ENCODE results near the gene IL17REL.

The IL17REL gene

DNA sequence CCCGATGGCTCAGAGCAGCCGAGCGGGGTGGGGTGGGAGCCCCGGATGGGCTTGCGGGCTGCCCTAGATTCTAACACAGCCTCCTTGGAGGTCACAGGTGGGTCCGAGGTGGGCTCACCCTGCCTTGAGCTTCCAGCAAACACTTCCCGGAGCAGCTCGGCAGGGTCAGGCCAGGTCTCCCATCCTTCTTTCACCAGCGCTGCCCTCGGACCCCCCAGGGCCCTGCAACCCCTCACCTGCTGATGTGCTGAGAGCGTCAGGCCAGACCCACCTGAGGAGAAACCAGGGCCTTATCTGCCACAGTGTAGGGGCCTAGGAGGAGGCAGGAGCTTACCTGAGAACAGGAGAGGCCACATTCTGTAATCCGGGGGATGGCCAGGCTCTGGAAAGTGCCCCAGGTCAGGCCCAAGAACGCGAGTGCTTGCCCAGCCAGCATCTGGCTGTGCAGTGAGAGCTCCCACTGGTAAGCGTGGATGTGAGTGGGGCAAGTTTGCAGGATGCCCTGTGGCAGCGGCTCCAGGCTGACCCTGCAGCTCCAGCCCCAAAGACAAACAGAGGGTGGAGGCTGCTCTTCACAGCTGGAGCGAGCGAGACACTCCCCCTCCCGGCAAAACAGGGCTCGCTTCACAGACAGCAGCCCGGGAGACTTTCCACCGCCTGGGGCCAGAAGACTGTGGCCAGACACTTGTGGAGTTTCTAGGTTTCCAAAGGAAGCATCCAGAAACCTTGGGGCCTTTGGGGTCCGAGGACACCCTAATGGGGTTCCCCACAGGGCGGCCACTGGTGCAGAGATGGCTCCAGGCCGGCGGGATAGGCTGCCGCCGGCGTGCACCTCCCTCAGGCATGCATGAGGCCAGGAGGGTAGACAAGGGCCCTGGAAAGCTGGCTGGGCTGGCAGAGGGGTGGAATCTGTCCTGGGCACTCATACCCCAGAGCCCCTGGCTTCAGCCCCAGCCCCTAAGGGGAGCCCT lies at the start of gene IL17REL:
IL17REL (minus strand) TSS at position 555 of the 971 bp plus-strand sequence; CDS start at position 436, 119 bp downstream.
- no peak for DNase-seq

DNA sequence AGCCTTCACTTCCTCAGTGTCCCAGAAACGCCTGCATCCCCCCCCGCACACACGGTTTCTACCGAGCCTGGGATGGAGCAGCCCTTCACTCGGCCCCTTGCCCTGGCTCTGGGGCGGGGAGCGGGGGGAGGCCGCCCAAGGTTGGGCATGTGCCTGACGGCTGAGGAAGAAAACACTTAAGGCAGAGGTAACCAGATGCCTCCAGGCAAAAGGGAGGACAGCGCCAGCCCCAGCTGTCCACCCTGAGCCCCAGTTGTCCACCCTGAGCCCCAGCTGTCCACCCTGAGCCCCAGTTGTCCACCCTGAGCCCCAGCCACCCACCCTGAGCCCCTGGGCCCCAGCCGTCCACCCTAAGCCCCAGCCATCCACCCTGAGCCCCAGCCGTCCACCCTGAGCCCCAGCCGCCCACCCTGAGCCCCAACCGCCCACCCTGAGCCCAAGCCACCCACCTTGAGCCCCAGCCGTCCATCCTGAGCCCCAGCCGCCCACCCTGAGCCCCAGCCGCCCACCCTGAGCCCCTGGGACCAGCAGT lies 49.3 kb upstream of the IL17REL start:
- no peak for DNase-seq

DNA sequence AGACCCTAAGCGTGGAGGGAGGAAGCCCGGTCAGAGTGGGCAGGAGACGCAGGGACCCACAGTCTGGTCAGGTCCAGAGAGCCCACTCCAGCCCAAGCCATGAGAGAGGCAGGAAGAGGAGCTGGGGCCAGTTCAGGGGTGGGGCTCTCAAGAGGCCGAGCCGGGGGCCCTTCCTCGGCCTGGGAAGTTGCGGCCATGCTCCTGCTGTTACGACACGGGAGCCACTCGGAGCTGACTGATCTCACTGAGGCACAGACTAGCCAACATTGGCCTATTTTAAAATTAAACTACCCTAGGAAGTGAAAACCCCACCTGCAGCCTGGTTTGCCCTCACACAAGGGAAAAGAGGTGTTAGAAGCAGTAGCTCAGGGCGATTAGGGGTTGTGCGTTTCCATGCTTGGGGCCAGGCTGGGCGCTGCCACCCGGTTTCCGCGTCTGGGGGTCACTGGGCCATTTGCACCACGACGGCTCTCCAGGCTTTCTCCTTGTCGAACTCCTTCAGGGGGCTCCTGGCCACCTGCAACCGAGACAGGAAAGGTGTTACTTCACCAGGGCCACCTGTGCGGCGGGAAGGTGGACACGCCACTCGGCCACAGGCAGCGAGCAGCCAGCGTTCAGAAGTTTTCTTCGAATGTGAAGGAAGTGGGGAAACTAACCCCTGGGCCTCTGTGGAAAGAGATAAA lies 48.7 kb upstream of the IL17REL start:
- no peak for DNase-seq

DNA sequence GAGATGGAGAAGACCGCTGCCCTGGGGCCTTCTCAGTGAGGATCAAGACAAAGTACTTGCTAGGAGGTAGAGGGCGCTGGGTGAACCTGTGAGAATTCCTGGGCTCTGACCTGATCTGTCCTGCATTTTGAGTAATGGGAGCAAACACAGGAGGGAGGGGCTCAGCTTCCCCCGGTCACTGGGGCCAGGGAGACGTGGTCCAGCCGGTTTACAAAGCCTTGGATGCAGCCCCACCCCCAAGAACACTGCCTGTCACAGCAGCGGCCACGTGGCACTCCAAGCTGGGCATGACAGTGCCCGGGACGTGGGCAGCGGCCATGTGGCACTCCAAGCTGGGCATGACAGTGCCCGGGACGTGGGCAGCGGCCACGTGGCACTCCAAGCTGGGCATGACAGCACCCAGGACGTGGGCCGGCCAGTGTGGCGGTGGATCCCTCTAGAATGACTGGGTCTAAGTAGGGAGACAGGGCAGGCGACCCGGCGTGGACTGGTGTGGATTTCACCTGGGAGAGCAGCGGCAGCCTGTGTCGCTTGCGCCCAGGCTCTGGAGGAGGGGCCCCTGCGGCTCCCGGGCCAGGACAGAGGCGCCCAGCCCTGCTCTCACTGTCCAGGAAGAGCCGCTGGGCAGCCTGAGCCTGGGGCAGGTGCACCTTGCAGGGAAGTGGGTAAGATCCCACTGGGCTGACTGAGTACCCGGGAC lies 48.0 kb upstream of the IL17REL start:
- no peak for DNase-seq

DNA sequence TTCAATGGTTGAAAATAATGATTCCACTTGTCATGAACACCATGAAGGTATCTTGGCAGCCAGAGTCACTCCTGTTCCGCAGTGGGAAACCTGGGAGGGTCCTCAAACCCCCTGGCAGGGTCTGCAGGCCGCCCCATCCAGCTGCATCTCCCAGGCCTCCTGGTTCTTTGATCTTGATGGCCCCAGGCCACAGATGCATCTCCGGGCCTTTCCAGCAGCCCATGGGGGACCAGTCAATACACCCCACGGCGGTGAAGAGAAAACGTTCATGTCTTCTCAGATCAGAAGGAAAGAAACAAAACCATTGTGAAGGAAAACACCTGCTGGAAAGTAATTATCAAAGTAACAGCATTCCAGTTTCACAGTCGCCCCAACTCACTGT lies 47.3 kb upstream of the IL17REL start:
- no peak for DNase-seq

DNA sequence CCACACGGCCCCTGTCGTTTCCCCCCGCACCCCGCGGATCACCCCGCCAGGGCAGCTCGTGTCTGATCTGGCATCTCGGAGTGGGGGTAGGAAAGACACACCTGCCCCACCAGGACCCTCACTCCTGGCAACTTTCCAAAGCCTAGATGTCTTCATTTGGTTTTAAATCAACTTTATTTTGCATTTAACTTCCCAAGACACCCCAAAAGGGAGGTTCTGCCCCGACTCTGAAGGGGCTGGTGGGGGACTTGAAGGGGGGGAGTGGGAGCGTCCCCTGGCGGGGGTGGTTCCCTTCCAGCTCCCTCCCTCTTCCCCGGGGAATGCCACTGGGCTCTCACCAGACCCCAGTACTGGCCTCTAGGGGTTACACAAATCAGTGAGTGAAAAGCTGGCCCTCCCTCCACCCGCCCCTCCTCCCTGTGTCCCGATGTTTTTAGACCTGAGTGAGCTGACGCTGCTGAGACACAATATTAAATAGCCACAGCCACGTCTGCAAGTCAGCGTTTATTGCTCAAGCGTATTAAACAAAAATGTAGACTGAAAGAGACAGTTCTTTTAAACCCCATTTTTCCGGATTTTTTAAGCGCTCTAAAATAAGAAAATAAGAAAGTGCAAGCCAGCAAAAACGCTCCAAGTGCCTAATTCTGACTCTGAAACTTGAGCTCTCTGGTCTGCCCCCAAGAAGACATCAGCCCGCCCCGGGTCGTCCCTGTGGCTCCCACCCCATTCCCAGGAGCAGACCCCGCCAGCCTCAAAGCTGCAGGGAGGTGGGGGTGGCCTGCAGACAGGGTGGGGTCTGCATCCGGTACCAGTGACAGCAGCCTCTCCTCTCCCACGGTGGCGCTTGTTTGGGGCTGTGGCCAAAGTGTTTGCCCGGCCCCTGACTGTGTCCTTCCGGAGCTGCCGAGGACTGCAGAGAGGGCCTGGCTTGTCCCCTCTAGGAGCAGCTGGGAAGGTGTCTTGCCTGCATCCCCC lies 46.6 kb upstream of the IL17REL start:
- DNase-seq, result no peak

DNA sequence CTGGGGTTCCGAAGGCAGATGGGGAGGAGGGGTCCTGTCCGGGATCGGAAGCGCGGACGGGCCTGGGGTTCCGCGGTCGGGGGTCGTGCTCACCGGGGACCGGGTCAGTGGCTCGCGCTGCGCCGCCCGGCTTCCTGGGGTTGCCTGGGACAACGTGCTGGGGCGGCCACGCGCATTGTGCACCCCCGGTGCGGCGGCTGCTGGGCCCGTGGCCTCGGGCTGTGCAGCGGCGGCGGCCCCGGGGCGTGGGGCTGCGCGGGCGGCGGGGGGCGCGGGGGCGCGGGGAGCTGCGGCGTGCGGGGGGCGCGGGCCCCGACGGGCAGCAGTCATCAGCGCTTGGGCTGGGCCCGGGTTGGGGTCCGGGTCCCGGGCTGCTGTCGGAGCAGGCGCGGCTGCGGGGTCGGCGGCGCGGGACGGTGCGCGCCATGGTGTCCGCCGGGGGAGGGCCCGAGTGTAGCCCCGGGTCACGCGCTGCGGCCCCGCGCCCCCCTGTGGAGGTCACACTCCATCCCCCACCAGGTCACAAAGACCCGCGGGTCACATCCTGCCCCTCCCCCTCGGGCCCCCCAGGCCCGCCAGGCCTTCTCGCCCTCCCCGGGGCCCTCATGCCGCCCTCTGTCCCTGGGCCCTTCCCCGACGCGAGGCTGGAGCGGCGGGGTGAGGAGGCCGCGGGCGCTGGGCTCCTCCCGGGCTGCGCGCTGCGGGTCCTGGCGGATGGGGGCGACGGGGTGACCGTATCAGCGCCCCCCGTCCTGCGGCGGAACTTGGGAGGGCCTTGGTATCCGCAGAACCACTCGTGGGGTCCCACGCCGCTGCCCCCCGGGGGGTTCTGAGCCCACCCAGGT lies 45.7 kb upstream of the IL17REL start, which contains the start of gene TTLL8:
TTLL8 (minus strand) TSS at position 238 of the 845 bp plus-strand sequence.
- DNase-seq, result no peak

DNA sequence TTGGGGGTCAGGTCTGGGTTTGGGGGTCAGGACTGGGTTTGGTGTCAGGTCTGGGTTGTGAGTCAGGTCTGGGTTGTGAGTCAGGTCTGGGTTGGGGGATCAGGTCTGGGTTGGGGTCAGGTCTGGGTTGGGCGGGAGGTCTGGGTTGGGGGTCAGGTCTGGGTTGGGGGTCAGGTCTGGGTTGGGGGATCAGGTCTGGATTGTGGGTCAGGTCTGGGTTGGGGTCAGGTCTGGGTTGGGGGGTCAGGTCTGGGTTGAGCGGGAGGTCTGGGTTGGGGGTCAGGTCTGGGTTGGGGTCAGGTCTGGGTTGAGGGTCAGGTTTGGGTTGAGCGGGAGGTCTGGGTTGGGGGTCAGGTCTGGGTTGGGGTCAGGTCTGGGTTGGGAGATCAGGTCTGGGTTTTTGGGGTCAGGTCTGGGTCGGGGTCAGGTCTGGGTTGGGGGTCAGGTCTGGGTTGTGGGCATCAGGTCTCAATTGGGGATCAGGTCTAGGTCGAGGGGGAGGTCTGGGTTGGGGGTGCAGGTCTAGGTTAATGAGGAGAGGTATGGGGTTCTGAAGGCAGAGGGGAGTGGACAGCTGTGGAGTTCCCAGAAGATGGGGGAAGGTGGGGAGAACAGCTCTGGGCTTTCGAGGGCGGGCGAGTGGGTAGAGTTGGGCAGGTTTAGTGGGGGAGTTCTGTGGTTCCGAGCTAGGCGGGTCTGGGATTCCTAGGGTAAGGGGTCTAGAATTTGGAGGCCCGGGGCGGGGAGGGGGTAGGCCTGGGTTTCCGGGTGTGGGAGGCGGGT lies 44.9 kb upstream of the IL17REL start:
- DNase-seq, result no peak

DNA sequence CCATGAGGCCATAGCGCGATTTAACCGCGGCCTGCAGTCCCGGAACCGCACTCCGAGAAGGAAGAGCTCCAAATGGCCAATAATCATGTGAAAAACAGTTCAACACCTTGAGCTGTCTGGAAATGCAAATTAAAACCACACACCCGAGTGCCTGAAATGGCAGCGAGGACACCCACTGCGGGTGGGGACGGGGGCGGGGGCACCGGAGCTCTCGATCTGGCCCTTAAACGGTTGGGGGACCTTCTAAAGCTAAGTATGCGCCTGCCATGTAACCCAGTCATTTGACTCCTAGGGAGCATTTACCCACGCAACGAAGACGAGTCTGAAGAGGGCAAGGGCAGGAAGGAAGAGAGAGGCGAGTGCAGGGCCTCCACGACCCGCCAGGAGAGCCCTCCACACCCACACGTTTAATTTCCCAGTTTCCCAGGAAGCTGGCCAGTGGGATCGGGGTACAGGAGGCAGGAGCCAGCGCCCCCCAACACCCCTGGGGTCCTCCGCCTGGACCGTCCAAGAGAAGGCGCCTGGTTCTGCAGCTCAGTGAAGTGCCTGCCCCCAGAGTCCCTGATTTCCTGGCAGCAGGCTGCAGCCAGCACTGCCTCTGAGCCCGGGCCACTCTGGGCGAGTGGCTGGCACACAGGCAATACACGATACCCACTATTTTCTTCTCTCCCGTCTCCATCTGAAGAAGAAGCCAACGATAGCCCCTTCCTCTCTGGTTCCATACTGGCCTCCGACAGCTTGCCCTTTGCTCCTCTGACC lies 43.8 kb upstream of the IL17REL start:
- no peak for DNase-seq

DNA sequence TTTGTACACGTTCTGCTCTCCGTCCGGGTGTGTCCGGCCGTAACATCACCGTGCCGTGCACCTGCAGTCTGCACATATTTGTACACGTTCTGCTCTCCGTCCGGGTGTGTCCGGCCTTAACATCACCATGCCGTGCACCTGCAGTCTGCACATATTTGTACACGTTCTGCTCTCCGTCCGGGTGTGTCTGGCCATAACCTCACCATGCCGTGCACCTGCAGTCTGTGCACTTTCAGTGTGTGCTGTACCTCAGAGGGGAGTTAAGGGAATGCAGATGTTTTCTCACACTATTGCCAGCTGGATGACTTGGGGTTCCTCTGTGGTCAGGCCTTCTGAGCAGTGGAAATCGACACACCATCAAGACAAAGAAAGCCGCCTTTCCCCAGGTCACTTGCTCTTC lies 41.3 kb upstream of the IL17REL start:
- DNase-seq, result no peak

DNA sequence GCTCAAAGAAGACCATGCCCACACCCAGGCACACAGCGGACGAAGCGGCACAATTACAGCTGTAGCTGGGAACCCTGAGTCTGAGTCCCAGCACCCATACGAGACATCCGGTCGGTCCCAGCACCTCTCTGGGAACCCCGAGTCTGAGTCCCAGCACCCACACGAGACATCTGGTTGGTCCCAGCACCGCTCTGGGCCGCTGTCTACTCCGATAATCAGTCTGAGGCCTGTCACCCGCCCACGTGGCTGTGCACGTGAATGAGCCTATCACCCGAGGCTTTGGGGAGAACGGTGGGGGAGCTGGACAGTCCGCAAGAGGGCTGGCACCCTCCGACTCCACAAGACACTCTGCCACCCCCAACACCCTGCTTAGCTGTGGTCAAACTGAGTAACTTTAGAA lies 39.4 kb upstream of the IL17REL start:
- no peak for DNase-seq

DNA sequence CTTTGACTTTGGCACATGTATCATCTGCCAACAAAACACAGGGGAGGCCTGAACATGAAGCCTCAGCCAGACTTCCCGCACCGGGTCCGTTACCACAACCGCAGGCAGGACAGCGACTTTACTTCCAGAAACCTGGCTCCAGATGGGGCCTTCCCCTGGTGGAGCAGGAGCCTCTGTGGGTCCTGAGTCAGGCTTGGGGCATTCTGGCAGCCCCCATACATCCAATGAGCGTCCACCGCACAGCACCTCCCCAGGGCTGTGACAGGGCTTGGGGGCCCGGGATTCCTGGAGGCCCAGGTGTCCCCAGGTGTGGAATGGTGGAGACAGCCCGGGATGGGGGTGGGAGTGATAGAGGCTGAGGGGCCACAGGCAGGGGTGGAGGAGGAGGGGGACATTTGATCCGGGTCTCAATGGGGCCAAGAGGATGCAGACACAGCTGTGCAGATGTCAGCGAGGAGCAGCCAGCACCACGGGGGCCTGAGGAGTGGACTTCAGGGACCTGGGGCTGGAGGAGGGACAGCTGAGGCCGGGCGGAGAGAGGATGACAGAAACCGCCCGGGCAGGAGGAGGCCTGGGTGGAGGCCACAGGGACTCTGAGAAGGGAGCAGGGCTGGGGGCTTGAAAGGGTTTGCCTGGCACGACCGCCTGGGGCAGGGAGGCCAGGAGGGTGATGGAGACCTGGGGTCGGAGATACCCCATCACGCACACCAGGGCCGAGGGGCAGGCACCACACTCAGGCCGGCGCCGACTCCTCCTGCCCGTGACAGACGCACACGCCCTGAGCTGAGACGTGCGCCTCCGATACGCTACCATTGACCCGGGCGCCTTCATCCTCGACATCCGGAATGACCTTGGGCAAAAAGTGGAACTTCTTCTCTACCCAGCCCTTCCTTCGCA lies 37.0 kb upstream of the IL17REL start:
- DNase-seq, result no peak

DNA sequence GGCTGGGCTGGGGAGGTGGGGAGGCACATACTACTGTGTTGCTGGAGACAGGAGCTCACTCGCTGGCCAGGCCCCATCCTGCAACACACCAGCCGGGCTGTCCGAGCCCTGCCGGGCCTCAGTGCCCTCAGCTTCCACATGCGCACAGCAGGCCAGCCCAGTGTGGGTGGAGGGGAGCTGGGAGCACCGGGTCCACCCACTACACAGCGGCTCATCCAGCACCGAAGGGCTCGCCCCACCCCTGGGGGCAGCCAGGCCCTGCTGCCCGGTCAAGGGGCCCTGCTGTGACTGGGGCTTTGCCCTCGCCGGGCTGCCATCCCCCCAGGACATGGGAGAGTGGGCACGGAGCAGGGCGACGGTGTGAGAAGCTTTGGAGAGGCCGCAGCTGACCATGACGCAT lies 36.3 kb upstream of the IL17REL start:
- DNase-seq, result no peak

DNA sequence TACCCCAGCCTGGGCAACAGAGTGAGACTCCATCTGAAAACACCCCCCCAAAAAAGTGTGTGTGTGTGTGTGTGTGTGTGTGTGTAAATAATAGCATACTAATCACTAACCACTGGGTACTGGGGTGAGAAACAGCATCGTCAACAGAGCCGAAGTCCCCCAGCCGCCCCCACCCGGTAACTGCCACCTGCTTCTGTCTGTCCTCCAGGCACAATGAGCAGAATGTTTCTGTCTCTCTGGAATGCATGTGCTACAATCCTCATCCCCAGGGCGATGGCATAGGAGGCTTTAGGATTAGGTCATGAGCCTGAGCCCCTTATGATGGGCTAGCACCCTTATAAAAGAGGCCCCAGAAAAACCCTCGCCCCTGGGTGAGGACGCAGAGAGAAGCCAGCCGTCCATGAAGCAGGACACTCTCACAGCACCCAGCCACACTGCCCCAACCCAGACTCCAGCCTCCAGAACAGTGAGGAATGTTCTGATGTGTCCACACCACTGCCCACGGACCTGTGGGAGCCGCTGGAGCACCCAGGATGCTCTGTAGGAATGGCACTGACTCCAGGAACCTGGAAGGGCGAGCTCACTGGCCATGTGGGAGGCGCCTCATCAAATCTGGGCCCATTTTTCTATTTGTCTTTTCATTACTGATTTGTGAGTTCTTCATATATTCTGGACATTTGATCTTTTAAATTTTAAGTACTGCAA lies 35.6 kb upstream of the IL17REL start:
- DNase-seq, result no peak

DNA sequence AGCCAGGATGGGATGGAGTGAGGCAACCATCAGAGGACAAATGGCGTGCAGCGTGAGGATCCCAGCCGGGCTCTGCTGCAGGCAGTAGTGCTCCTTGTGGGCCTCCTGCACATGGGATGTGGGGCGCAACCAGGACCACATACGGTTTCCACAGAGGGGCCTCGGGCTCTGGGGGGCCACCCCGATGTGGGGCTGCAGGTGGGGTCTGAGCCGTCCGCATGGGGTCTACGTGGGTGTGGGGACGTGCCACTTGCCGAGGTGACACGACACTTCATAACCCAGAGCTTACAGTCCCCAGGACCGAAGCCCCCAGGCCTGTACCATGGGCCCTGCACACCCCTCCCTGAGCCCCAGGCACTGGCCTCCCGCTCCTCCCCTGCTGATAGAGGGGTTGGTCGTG lies 34.8 kb upstream of the IL17REL start:
- DNase-seq, result no peak

DNA sequence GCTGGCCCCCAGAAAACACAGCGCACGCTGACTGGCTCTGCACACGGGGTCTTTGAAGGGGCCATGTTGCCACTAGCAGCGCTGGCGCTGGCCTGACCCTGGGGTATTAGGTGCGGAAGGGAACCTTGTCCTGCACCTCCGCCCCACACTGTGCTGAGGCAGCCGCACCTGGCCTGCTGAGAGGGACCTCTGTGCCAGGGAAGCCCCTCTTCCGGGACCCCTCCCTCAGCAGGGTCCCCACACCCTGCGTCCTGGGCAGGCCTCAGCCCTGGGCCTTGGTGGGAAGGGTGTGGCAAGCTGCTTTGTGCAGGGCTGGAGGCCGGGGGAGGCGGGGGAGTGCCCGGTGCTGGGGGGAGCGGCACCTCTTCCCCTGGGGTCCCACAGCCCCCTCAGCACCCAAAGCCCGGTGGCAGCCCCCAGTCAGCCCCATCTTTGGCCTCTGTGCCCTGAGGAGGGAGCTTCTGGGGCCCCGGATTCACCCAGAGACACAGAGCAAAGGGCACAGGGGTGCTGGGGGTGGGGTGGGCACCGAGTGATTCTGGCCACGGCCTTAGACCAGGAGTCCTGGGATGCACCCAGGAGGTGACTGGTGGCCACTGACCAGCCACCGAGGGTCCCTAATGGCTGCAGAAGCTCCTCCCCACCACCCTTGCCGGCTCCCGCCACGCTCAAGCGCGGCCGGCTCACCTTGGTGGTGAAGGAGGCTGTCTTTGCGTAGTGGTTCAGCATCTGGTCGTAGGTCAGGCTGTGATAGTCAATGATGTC lies 34.1 kb upstream of the IL17REL start:
- DNase-seq, result no peak

DNA sequence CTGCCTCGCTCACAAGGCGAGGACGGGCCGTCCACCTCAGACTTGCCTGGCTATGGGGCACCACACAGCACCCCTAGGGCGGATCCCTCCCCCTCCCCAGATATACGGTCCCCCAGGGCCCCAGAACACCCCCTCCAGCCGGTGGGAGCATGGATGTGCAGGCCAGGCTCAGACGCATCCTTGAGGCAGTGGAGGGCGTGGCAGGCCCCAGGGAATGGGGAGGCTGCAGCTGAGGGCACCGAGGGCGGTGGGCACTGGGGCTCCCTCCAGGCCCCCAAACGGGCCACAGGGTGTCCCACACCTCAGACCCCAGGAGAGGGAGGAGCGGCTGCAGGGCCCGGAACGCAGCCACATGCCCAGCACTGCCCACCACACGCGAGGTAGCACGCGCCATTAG lies 33.5 kb upstream of the IL17REL start:
- no peak for DNase-seq

Measured in NCI-H2081 treated with DMSO at 0.1 percent for 48 hours (cell line).